Measurements from ENCODE around the gene TRIL. TPM values are rescaled to one million over a fixed set of nuclear protein-coding genes. Genes with fewer than 3 reads are reported as not detected.
A peak's percentile ranks its signal among the peaks of the same experiment; 100 is the strongest.

Gene TRIL
- total and polyA plus RNA-seq, 2 of the 13 experiments (the other 11 are each of a cell fraction or from before 2014, with no cell fraction given) = 0.18 to 0.40 TPM

- TF ChIP-seq PHF5A (CRISPR knock-in tag; IDR thresholded peaks at IDR 0.05; ENCODE audit: low read depth, unreplicated experiment) (no peak), IRF2 (CRISPR knock-in tag; IDR thresholded peaks at IDR 0.05) (no peak)
These were observed 52.7 kb downstream of the TRIL start (continued) for GRCh38 chr7:28905464-28905863.

GRCh38 chr7:28904578-28905048 is 53.5 kb downstream of the TRIL start:
- Histone ChIP-seq H3K36me3 (replicated peaks in 1 of 2; ENCODE audit: control insufficient read depth in 1 of 2, insufficient read depth in 2 of 2, low read length in 2 of 2) (no peaks in the 10 kb centered on the region), H4K20me1 (ENCODE audit: insufficient read depth, low read length) (no peaks in the 10 kb centered on the region), H3K4me2 (ENCODE audit: low read depth, low read length) (peak overlapping the region; percentile 30; the same call in 1 of the 2 replicates), H3K27ac (ENCODE audit: extremely low read length, insufficient read depth, low read length) (no peak overlapping the region), H3K9ac (ENCODE audit: insufficient read depth, low read depth, low read length) (no peak overlapping the region), H3K79me2 (ENCODE audit: insufficient read depth, low read length) (no peaks in the 10 kb centered on the region), H3K9me3 (ENCODE audit: low read length) (no peaks in the 10 kb centered on the region), H3K4me1 (ENCODE audit: insufficient read depth, low read length) (peaks cover 6% of the 10 kb centered on the region; the same call in 1 of the 2 replicates), H3K27me3 (ENCODE audit: control insufficient read depth in 1 of 2, insufficient read depth in 2 of 2, low read length in 2 of 2) (peaks cover 0 to 4% of the 10 kb centered on the region in 2 experiments; a peak in 1 of 5 replicates), H3K4me3 (replicated peaks in 1 of 3; ENCODE audit: insufficient read depth in 1 of 3, low read depth in 2 of 3, low read length in 3 of 3) (no peak overlapping the region), H2AFZ (ENCODE audit: low read length) (no peak overlapping the region)
- DNase-seq (ENCODE audit: low spot score) (no peak), ATAC-seq (no peak), FAIRE-seq (no peak)
- ChIA-PET CTCF (ENCODE audit: low intra/inter-chr PET ratio, low total read pairs) (no interaction called here), POLR2A (no interaction called here)
- 57% methylated on average over 9 of the region's 10 CpGs for WGBS (ENCODE audit: low lambda C conversion rate)
- intact Hi-C loops (cut with micrococcal nuclease; ENCODE audit: unreplicated experiment) (no loop called here), in situ Hi-C loops (cut with HindIII; ENCODE audit: extremely low pct_ligation_motif_present, low pct_unique_long_range_greater_than_20kb) (no loop called here)
- BruUV-seq (replicated peaks) = no TSS peak
- no peak for TF ChIP-seq CHD2 (IDR thresholded peaks at IDR 0.05; ENCODE audit: low read depth, low read length)
- no peak for TF ChIP-seq FOSL1 (CRISPR knock-in tag; IDR thresholded peaks at IDR 0.05; ENCODE audit: borderline replicate concordance)
- no peak for TF ChIP-seq SNRNP70 (IDR thresholded peaks at IDR 0.05; ENCODE audit: low read depth, low read length)
- no peak for TF ChIP-seq SALL2 (CRISPR knock-in tag; IDR thresholded peaks at IDR 0.05)
- no peak for TF ChIP-seq SUZ12 (IDR thresholded peaks at IDR 0.05; ENCODE audit: low read depth, low read length)
- no peak for TF ChIP-seq ZBTB37 (CRISPR knock-in tag; IDR thresholded peaks at IDR 0.05)
- TF ChIP-seq NR0B2 (CRISPR knock-in tag; IDR thresholded peaks at IDR 0.05) = no peak
- TF ChIP-seq ZNF17 (CRISPR knock-in tag; IDR thresholded peaks at IDR 0.05) = no peak
- TF ChIP-seq THAP9 (CRISPR knock-in tag; IDR thresholded peaks at IDR 0.05; ENCODE audit: borderline replicate concordance) = no peak
- TF ChIP-seq ZNF510 (CRISPR knock-in tag; IDR thresholded peaks at IDR 0.05; ENCODE audit: low read depth) = no peak
- no peak for TF ChIP-seq SRSF9 (IDR thresholded peaks at IDR 0.05; ENCODE audit: borderline replicate concordance, insufficient read depth, low read depth, low read length, poor library complexity, severe bottlenecking)
- TF ChIP-seq ZNF253 (CRISPR knock-in tag; IDR thresholded peaks at IDR 0.05; ENCODE audit: borderline replicate concordance) = no peak
- no peak for TF ChIP-seq TARDBP (CRISPR knock-in tag; IDR thresholded peaks at IDR 0.05)
- no peak for TF ChIP-seq BHLHE40 (IDR thresholded peaks at IDR 0.05; ENCODE audit: low read length)
- TF ChIP-seq ZNF329 (CRISPR knock-in tag; IDR thresholded peaks at IDR 0.05; ENCODE audit: low read depth) = no peak
- TF ChIP-seq ZNF660 (CRISPR knock-in tag; IDR thresholded peaks at IDR 0.05; ENCODE audit: borderline replicate concordance, low read depth) = no peak
- TF ChIP-seq ZNF263 (CRISPR knock-in tag; IDR thresholded peaks at IDR 0.05) = no peak

Data from HepG2 (cell line).